ENCODE results near the gene BICD1.

BICD1 gene

DNA sequence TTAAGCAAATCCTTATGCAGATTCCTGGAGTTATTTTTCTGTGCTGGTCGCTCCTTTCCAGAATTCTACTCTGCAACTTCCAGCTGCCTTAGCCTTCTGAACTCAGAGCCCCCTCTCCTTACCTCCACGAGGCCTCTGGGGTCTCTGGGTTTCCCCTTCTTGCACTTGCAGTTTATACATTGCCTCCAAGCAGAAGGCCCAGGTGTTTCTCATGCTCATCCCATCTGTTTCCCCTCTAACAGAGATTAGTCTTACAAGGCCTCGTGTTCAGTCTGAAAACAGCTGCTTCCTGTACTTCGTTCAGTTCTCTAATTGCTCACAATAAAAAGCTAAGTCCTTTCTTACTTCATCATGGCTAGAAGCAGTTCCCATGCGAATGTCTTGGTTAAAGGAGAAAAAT lies 158.3 kb downstream of the BICD1 start:
- no peak overlapping the region for H3K4me3 ChIP-seq (ENCODE audit: low read depth, low read length)
- TF ChIP-seq CTCF (IDR thresholded peaks at IDR 0.05; ENCODE audit: low read depth, low read length): no peak

DNA sequence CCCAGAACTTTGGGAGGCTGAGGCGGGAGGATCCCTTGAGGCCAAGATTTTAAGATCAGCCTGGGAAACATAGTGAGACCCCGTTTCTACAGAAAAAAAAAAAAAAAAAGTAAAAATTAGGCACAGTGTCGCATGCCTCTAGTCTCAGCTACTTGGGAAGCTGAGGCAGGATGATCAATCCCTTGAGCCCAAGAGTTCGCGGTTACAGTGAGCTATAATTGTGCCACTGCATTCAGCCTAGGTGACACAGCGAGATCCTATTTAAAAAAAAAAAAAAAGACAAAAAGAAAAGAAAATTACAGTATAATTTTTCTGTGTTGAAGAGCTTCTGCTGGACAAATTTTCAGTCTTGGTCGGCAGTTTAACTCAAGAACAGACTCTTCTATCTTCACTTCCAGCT lies 158.8 kb downstream of the BICD1 start:
- no peak for TF ChIP-seq CTCF (IDR thresholded peaks at IDR 0.05; ENCODE audit: low read depth, low read length)
- no peak overlapping the region for H3K4me3 ChIP-seq (ENCODE audit: low read depth, low read length)

- H3K4me3 ChIP-seq (ENCODE audit: low read depth, low read length): no peak overlapping the region
- TF ChIP-seq CTCF (IDR thresholded peaks at IDR 0.05; ENCODE audit: low read depth, low read length): no peak
Observed at GRCh38 chr12:32265951-32266350, 159.3 kb downstream of the BICD1 start.

DNA sequence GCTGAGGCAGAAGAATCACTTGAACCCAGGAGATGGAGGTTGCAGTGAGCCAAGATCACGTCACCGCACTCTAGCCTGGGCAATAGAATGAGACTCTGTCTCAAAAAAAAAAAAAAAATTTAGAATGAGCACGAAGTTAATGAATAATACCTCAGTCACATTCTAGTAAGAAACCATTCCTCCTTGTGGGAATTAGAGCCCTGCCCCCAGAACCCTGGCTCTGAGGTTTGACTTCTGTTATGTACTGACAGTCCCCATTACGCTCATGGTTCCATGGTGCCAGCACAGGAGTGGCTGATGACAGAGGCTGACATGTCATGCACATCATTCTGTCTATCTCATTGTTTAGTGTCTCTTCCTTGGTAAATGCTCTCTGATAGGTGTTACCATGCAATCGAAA lies 160.1 kb downstream of the BICD1 start:
- no peak for TF ChIP-seq CTCF (IDR thresholded peaks at IDR 0.05; ENCODE audit: low read depth, low read length)
- no peak overlapping the region for H3K4me3 ChIP-seq (ENCODE audit: low read depth, low read length)

- TF ChIP-seq CTCF (IDR thresholded peaks at IDR 0.05; ENCODE audit: low read depth, low read length): no peak
- no peak overlapping the region for H3K4me3 ChIP-seq (ENCODE audit: low read depth, low read length)
Observed at GRCh38 chr12:32270818-32271710, 164.4 kb downstream of the BICD1 start.

DNA sequence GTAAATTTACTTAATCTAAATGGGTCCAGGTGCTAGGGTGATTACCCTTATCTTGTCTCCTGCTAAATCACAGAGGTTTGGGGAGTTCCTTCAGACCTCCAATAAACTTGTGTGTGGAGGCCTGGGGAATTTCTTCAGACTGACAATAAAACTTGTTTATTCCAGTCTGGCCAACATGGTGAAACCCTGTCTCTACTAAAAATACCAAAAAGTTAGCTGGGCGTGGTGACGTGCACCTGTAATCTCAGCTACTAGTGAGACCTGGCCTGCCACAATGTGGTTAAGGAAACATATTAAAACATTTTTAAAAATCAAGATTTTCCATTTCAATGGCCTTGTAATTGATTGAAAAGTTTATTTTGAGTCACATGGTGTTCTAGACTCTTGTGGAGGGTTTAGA lies 165.8 kb downstream of the BICD1 start:
- H3K4me3 ChIP-seq (ENCODE audit: low read depth, low read length): no peak overlapping the region
- no peak for TF ChIP-seq CTCF (IDR thresholded peaks at IDR 0.05; ENCODE audit: low read depth, low read length)

- no peak for TF ChIP-seq CTCF (IDR thresholded peaks at IDR 0.05; ENCODE audit: low read depth, low read length)
- H3K4me3 ChIP-seq (ENCODE audit: low read depth, low read length): no peak overlapping the region
Observed at GRCh38 chr12:32273063-32273522, 166.4 kb downstream of the BICD1 start.
